ENCODE data around the gene NRN1. TPM values are rescaled to one million over a fixed set of nuclear protein-coding genes. Genes with fewer than 3 reads are reported as not detected.

Gene NRN1
- total RNA-seq, 1 donor from 2014 or later: 24.4 TPM

GRCh38 chr6:6008089-6008647 is 1.4 kb upstream of the NRN1 start:
- ATAC-seq (no peak), DNase-seq (no peak)
- no peaks in the 10 kb centered on the region for H3K36me3 ChIP-seq
- intact Hi-C loops (cut with DNase I): no loop called here
- H3K4me3 ChIP-seq: peak overlapping the region; percentile 48
- peaks cover 83% of the 10 kb centered on the region for H3K27me3 ChIP-seq
- H3K4me1 ChIP-seq: peaks cover 29% of the 10 kb centered on the region
- H3K27ac ChIP-seq: no peak overlapping the region
- no peak for TF ChIP-seq CTCF (IDR thresholded peaks at IDR 0.05)
- no peaks in the 10 kb centered on the region for H3K9me3 ChIP-seq

GRCh38 chr6:6007366-6008088 is 802 bp upstream of the NRN1 start:
- peak overlapping the region; percentile 48 for H3K4me3 ChIP-seq
- H3K9me3 ChIP-seq: no peaks in the 10 kb centered on the region
- intact Hi-C loops (cut with DNase I): no loop called here
- peaks cover 33% of the 10 kb centered on the region for H3K4me1 ChIP-seq
- peak; percentile 21 for TF ChIP-seq CTCF (IDR thresholded peaks at IDR 0.05)
- H3K27me3 ChIP-seq: peaks cover 89% of the 10 kb centered on the region
- H3K27ac ChIP-seq: peak overlapping the region; percentile 17
- DNase-seq: no peak
- H3K36me3 ChIP-seq: no peaks in the 10 kb centered on the region
- ATAC-seq: peak; percentile 10

DNA sequence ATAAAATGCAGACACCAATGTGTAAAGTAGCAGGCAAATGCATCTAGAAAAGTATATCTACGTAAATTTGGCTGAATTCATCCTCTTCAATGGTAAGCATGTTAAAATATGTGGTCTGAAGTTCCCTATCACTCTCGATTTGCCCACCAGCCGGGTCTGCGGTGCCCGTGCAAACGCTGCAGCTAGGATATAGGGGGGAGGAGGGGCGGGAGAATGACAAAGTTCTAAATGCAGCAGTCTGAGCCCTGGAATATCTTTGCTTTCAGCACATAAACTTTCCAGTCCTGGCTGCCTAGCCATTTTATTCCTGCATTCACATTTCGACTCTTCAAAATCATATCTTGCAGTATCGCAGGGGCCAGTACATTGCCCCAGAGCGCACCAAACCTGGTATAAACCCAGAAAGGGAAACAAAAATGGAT is 708 bp downstream of the NRN1 start:
- intact Hi-C loops (cut with DNase I): no loop called here
- H3K27ac ChIP-seq: no peak overlapping the region
- DNase-seq (no peak), ATAC-seq (no peak)
- H3K4me3 ChIP-seq: peak overlapping the region; percentile 48
- peaks cover 33% of the 10 kb centered on the region for H3K4me1 ChIP-seq
- peaks cover 100% of the 10 kb centered on the region for H3K27me3 ChIP-seq
- H3K36me3 ChIP-seq: no peaks in the 10 kb centered on the region
- TF ChIP-seq CTCF (IDR thresholded peaks at IDR 0.05): no peak
- no peaks in the 10 kb centered on the region for H3K9me3 ChIP-seq

GRCh38 chr6:6005051-6006005 is 1.4 kb downstream of the NRN1 start:
- no peak for ATAC-seq
- no peak overlapping the region for H3K27ac ChIP-seq
- H3K9me3 ChIP-seq: no peaks in the 10 kb centered on the region
- peak overlapping the region; percentile 54 for H3K4me3 ChIP-seq
- peaks cover 33% of the 10 kb centered on the region for H3K4me1 ChIP-seq
- intact Hi-C loops (cut with DNase I): no loop called here
- H3K27me3 ChIP-seq: peaks cover 100% of the 10 kb centered on the region
- no peaks in the 10 kb centered on the region for H3K36me3 ChIP-seq
- no peak for DNase-seq
- no peak for TF ChIP-seq CTCF (IDR thresholded peaks at IDR 0.05)

DNA sequence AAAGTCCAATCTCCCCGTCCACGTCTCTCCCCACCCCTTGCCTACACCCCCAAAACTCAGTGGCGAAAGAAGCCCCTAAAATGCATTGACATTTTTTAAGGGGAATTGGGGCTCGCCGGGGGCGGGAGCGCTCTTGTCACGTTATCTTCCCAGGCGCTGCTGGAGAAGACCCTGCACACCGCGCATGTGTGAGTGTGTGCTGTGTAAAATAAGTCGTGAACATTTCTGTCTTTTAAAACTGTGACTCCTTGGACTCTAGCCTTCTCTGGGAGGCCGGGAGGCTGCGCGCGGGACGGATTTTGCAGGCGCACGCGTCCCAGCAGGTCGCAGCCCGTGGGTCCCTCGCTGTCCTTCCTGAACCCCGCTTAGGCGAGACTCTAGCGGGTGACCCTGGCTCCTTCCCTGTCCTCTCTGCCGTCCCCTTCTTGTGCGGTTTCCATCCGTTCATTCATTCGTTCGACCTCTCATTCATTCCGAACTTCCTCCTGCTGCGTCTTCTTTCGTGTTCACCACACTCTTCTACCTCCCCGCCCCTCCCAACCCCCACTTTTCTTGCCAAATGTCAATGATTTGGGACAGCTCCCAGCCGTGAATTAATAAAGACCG is 2.2 kb downstream of the NRN1 start:
- peaks cover 100% of the 10 kb centered on the region for H3K27me3 ChIP-seq
- peak overlapping the region; percentile 54 for H3K4me3 ChIP-seq
- no peaks in the 10 kb centered on the region for H3K9me3 ChIP-seq
- H3K4me1 ChIP-seq: peaks cover 33% of the 10 kb centered on the region
- no peak for TF ChIP-seq CTCF (IDR thresholded peaks at IDR 0.05)
- DNase-seq (no peak), ATAC-seq (no peak)
- intact Hi-C loops (cut with DNase I): no loop called here
- peak overlapping the region; percentile 60 for H3K27ac ChIP-seq
- H3K36me3 ChIP-seq: no peaks in the 10 kb centered on the region
